ENCODE measurements around the gene CCK. TPM values are rescaled to one million over a fixed set of nuclear protein-coding genes. Genes with fewer than 3 reads are reported as not detected.

Gene CCK
- polyA plus RNA-seq = under 1 TPM; 0.12 to 0.19 TPM

- H3K4me1 ChIP-seq (ENCODE audit: control insufficient read depth in 2 of 2, insufficient read depth in 2 of 2, low read length in 1 of 2) = peaks cover 6 to 7% of the 10 kb centered on the region in 2 donors
- H3K27ac ChIP-seq (ENCODE audit: low read depth in 2 of 2, low read length in 1 of 2) = no peak within 1 kb of the TSS
- H3K27me3 ChIP-seq (ENCODE audit: control insufficient read depth in 1 of 2, insufficient read depth in 2 of 2, low read length in 2 of 2) = peaks cover 11 to 23% of the 10 kb centered on the region in 2 donors
- WGBS, 2 donors = 43 to 49% methylated on average over 16 of the region's 16 CpGs
- no peak within 1 kb of the TSS for H3K4me3 ChIP-seq (ENCODE audit: low read depth in 1 of 2, low read length in 2 of 2)
- H3K9me3 ChIP-seq (ENCODE audit: control insufficient read depth in 2 of 2, insufficient read depth in 1 of 2, low read depth in 1 of 2, low read length in 1 of 2) = peaks cover 0 to 9% of the 10 kb centered on the region in 2 donors
- H3K36me3 ChIP-seq (ENCODE audit: control insufficient read depth in 2 of 2, insufficient read depth in 2 of 2, low read length in 1 of 2) = no peaks in the 10 kb centered on the region
Measured at GRCh38 chr3:42266085-42266484, at the start of gene CCK. CCK (minus strand) TSS chr3:42266185; CDS start chr3:42263630, 2,555 bp downstream.

GRCh38 chr3:42314411-42314810, 48.4 kb upstream of the CCK start:
- H3K36me3 ChIP-seq (ENCODE audit: control insufficient read depth in 2 of 2, insufficient read depth in 2 of 2, low read length in 1 of 2) = no peaks in the 10 kb centered on the region
- WGBS, 2 donors = 56 to 60% methylated on average over 2 of the region's 2 CpGs
- no peaks in the 10 kb centered on the region for H3K4me1 ChIP-seq (ENCODE audit: control insufficient read depth in 2 of 2, insufficient read depth in 2 of 2, low read length in 1 of 2)
- no peak overlapping the region for H3K4me3 ChIP-seq (ENCODE audit: low read depth in 1 of 2, low read length in 2 of 2)
- H3K27me3 ChIP-seq (ENCODE audit: control insufficient read depth in 1 of 2, insufficient read depth in 2 of 2, low read length in 2 of 2) = no peaks in the 10 kb centered on the region
- no peaks in the 10 kb centered on the region for H3K9me3 ChIP-seq (ENCODE audit: control insufficient read depth in 2 of 2, insufficient read depth in 1 of 2, low read depth in 1 of 2, low read length in 1 of 2)
- H3K27ac ChIP-seq (ENCODE audit: low read depth in 2 of 2, low read length in 1 of 2) = no peak overlapping the region

- no peaks in the 10 kb centered on the region for H3K4me1 ChIP-seq (ENCODE audit: control insufficient read depth in 2 of 2, insufficient read depth in 2 of 2, low read length in 1 of 2)
- H3K36me3 ChIP-seq (ENCODE audit: control insufficient read depth in 2 of 2, insufficient read depth in 2 of 2, low read length in 1 of 2) = no peaks in the 10 kb centered on the region
- no peak overlapping the region for H3K27ac ChIP-seq (ENCODE audit: low read depth in 2 of 2, low read length in 1 of 2)
- H3K4me3 ChIP-seq (ENCODE audit: low read depth in 1 of 2, low read length in 2 of 2) = no peak overlapping the region
- no peaks in the 10 kb centered on the region for H3K9me3 ChIP-seq (ENCODE audit: control insufficient read depth in 2 of 2, insufficient read depth in 1 of 2, low read depth in 1 of 2, low read length in 1 of 2)
- no peaks in the 10 kb centered on the region for H3K27me3 ChIP-seq (ENCODE audit: control insufficient read depth in 1 of 2, insufficient read depth in 2 of 2, low read length in 2 of 2)
- 42 to 59% methylated on average over 1 of the region's 1 CpG for WGBS, 2 donors
Measured at GRCh38 chr3:42308651-42309050, 42.7 kb upstream of the CCK start.

GRCh38 chr3:42306499-42306898, 40.5 kb upstream of the CCK start:
- H3K9me3 ChIP-seq (ENCODE audit: control insufficient read depth in 2 of 2, insufficient read depth in 1 of 2, low read depth in 1 of 2, low read length in 1 of 2) = no peaks in the 10 kb centered on the region
- H3K36me3 ChIP-seq (ENCODE audit: control insufficient read depth in 2 of 2, insufficient read depth in 2 of 2, low read length in 1 of 2) = no peaks in the 10 kb centered on the region
- H3K4me1 ChIP-seq (ENCODE audit: control insufficient read depth in 2 of 2, insufficient read depth in 2 of 2, low read length in 1 of 2) = no peaks in the 10 kb centered on the region
- peaks cover 0 to 4% of the 10 kb centered on the region in 2 donors for H3K27me3 ChIP-seq (ENCODE audit: control insufficient read depth in 1 of 2, insufficient read depth in 2 of 2, low read length in 2 of 2)
- 54 to 68% methylated on average over 2 of the region's 2 CpGs for WGBS, 2 donors
- H3K4me3 ChIP-seq (ENCODE audit: low read depth in 1 of 2, low read length in 2 of 2) = no peak overlapping the region
- H3K27ac ChIP-seq (ENCODE audit: low read depth in 2 of 2, low read length in 1 of 2) = no peak overlapping the region

- WGBS, 2 donors = 49 to 56% methylated on average over 3 of the region's 3 CpGs
- Histone ChIP-seq H3K9me3 (ENCODE audit: control insufficient read depth in 2 of 2, insufficient read depth in 1 of 2, low read depth in 1 of 2, low read length in 1 of 2) (no peaks in the 10 kb centered on the region), H3K36me3 (ENCODE audit: control insufficient read depth in 2 of 2, insufficient read depth in 2 of 2, low read length in 1 of 2) (no peaks in the 10 kb centered on the region), H3K4me3 (ENCODE audit: low read depth in 1 of 2, low read length in 2 of 2) (no peak overlapping the region), H3K4me1 (ENCODE audit: control insufficient read depth in 2 of 2, insufficient read depth in 2 of 2, low read length in 1 of 2) (no peaks in the 10 kb centered on the region), H3K27me3 (ENCODE audit: control insufficient read depth in 1 of 2, insufficient read depth in 2 of 2, low read length in 2 of 2) (peaks cover 0 to 4% of the 10 kb centered on the region in 2 donors), H3K27ac (ENCODE audit: low read depth in 2 of 2, low read length in 1 of 2) (no peak overlapping the region)
Measured at GRCh38 chr3:42302924-42303634, 37.1 kb upstream of the CCK start.

GRCh38 chr3:42301446-42302175, 35.6 kb upstream of the CCK start:
- H3K4me1 ChIP-seq (ENCODE audit: control insufficient read depth in 2 of 2, insufficient read depth in 2 of 2, low read length in 1 of 2) = no peaks in the 10 kb centered on the region
- no peak overlapping the region for H3K4me3 ChIP-seq (ENCODE audit: low read depth in 1 of 2, low read length in 2 of 2)
- no peak overlapping the region for H3K27ac ChIP-seq (ENCODE audit: low read depth in 2 of 2, low read length in 1 of 2)
- peaks cover 0 to 4% of the 10 kb centered on the region in 2 donors for H3K27me3 ChIP-seq (ENCODE audit: control insufficient read depth in 1 of 2, insufficient read depth in 2 of 2, low read length in 2 of 2)
- WGBS, 2 donors = 56 to 64% methylated on average over 4 of the region's 4 CpGs
- no peaks in the 10 kb centered on the region for H3K36me3 ChIP-seq (ENCODE audit: control insufficient read depth in 2 of 2, insufficient read depth in 2 of 2, low read length in 1 of 2)
- no peaks in the 10 kb centered on the region for H3K9me3 ChIP-seq (ENCODE audit: control insufficient read depth in 2 of 2, insufficient read depth in 1 of 2, low read depth in 1 of 2, low read length in 1 of 2)

- Histone ChIP-seq H3K27me3 (ENCODE audit: control insufficient read depth in 1 of 2, insufficient read depth in 2 of 2, low read length in 2 of 2) (peaks cover 0 to 4% of the 10 kb centered on the region in 2 donors), H3K27ac (ENCODE audit: low read depth in 2 of 2, low read length in 1 of 2) (no peak overlapping the region), H3K4me1 (ENCODE audit: control insufficient read depth in 2 of 2, insufficient read depth in 2 of 2, low read length in 1 of 2) (no peaks in the 10 kb centered on the region), H3K9me3 (ENCODE audit: control insufficient read depth in 2 of 2, insufficient read depth in 1 of 2, low read depth in 1 of 2, low read length in 1 of 2) (no peaks in the 10 kb centered on the region), H3K36me3 (ENCODE audit: control insufficient read depth in 2 of 2, insufficient read depth in 2 of 2, low read length in 1 of 2) (no peaks in the 10 kb centered on the region), H3K4me3 (ENCODE audit: low read depth in 1 of 2, low read length in 2 of 2) (no peak overlapping the region)
- WGBS, 2 donors = 60 to 72% methylated on average over 3 of the region's 3 CpGs
Measured at GRCh38 chr3:42300778-42301177, 34.8 kb upstream of the CCK start.

- WGBS, 2 donors = 20 to 22% methylated on average over 3 of the region's 3 CpGs
- no peak overlapping the region for H3K27ac ChIP-seq (ENCODE audit: low read depth in 2 of 2, low read length in 1 of 2)
- H3K4me3 ChIP-seq (ENCODE audit: low read depth in 1 of 2, low read length in 2 of 2) = no peak overlapping the region
- no peaks in the 10 kb centered on the region for H3K9me3 ChIP-seq (ENCODE audit: control insufficient read depth in 2 of 2, insufficient read depth in 1 of 2, low read depth in 1 of 2, low read length in 1 of 2)
- no peaks in the 10 kb centered on the region for H3K36me3 ChIP-seq (ENCODE audit: control insufficient read depth in 2 of 2, insufficient read depth in 2 of 2, low read length in 1 of 2)
- H3K4me1 ChIP-seq (ENCODE audit: control insufficient read depth in 2 of 2, insufficient read depth in 2 of 2, low read length in 1 of 2) = no peaks in the 10 kb centered on the region
- H3K27me3 ChIP-seq (ENCODE audit: control insufficient read depth in 1 of 2, insufficient read depth in 2 of 2, low read length in 2 of 2) = peaks cover 0 to 4% of the 10 kb centered on the region in 2 donors
Measured at GRCh38 chr3:42300013-42300412, 34.0 kb upstream of the CCK start.

GRCh38 chr3:42298259-42298658, 32.3 kb upstream of the CCK start:
- H3K4me3 ChIP-seq (ENCODE audit: low read depth in 1 of 2, low read length in 2 of 2) = no peak overlapping the region
- WGBS, 2 donors = 72 to 81% methylated on average over 2 of the region's 2 CpGs
- H3K27ac ChIP-seq (ENCODE audit: low read depth in 2 of 2, low read length in 1 of 2) = no peak overlapping the region

More at GRCh38 chr3:42298259-42298658, 32.3 kb upstream of the CCK start:
- peaks cover 0 to 4% of the 10 kb centered on the region in 2 donors for H3K27me3 ChIP-seq (ENCODE audit: control insufficient read depth in 1 of 2, insufficient read depth in 2 of 2, low read length in 2 of 2)
- H3K4me1 ChIP-seq (ENCODE audit: control insufficient read depth in 2 of 2, insufficient read depth in 2 of 2, low read length in 1 of 2) = no peaks in the 10 kb centered on the region
- no peaks in the 10 kb centered on the region for H3K36me3 ChIP-seq (ENCODE audit: control insufficient read depth in 2 of 2, insufficient read depth in 2 of 2, low read length in 1 of 2)
- no peaks in the 10 kb centered on the region for H3K9me3 ChIP-seq (ENCODE audit: control insufficient read depth in 2 of 2, insufficient read depth in 1 of 2, low read depth in 1 of 2, low read length in 1 of 2)

All from esophagus (tissue), 2 donors.